NB4 (cell line): ENCODE measurements around the gene MGME1.

Experiments used
- POLR2A ChIP-seq: IDR thresholded peaks from 2 replicates; pipeline ENCODE4 v1.6.1; 2011; ENCODE audit warnings: mild to moderate bottlenecking; ENCODE audit not compliant: insufficient read length; ENCODE audit errors: extremely low read depth
- TF ChIP-seq, protein P1 (sequence below): IDR thresholded peaks from one replicate; pipeline ENCODE4 v1.5.1; 2012; ENCODE audit warnings: low read depth, low read length

DNA sequence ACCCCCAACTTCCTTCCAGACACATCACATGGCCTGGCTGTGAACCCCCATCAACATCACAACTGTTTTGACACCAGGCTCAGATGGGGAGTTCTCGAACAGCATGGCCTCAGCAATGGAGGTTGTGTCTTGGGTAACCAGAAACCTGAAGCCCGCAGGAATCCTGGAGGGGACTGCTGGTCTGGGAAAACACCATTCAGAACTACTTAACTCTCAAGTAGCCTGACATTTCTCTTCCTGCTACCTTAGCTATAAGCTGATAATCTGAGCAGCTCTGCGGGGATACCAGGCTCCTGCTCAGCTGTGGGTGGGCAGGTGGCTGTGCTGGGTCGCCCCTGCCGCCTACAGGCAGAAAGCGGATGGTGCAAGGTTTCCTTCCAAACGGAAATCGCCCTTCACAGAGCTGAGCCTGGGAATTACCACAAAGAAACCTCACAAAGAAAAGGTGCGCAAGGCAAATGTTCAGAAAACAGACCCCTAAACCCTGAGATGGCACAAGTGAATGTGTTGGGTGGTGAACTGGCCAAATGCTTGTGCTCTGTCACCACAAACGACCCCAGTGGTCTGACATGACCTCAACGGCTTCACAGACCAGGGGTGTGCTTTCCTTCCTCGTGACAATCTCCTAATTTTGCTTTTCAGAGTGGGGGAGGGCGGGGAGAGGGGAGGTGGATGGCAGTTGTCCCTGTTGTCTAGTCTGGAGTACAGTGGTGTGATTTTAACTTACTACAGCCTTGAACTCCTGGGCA lies 29.8 kb upstream of the MGME1 start:
- no peak for TF ChIP-seq POLR2A
- TF ChIP-seq, protein P1, sequence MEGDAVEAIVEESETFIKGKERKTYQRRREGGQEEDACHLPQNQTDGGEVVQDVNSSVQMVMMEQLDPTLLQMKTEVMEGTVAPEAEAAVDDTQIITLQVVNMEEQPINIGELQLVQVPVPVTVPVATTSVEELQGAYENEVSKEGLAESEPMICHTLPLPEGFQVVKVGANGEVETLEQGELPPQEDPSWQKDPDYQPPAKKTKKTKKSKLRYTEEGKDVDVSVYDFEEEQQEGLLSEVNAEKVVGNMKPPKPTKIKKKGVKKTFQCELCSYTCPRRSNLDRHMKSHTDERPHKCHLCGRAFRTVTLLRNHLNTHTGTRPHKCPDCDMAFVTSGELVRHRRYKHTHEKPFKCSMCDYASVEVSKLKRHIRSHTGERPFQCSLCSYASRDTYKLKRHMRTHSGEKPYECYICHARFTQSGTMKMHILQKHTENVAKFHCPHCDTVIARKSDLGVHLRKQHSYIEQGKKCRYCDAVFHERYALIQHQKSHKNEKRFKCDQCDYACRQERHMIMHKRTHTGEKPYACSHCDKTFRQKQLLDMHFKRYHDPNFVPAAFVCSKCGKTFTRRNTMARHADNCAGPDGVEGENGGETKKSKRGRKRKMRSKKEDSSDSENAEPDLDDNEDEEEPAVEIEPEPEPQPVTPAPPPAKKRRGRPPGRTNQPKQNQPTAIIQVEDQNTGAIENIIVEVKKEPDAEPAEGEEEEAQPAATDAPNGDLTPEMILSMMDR: peak; percentile 81
